HepG2 (cell line): ENCODE results near the gene TWNK. TPM values are rescaled to one million over a fixed set of nuclear protein-coding genes. Genes with fewer than 3 reads are reported as not detected.
A peak's percentile ranks its signal among the peaks of the same experiment; 100 is the strongest.

Experiments
- CEBPB ChIP-seq: IDR thresholded peaks from 2 replicates; pipeline ENCODE4 v1.6.1; 2011; ENCODE audit warnings: low read depth, low read length, improper control_type of control experiment, borderline replicate concordance
- DPF2 ChIP-seq: sonication (generic); formaldehyde crosslinking; IDR thresholded peaks from 2 replicates; pipeline ENCODE4 v1.4.0; 2020; ENCODE audit warnings: mild to moderate bottlenecking, low read depth, missing genetic modification reagents, borderline replicate concordance
- ELF1 ChIP-seq: sonication (generic); formaldehyde crosslinking; IDR thresholded peaks from 2 replicates; pipeline ENCODE4 v1.4.0; 2020; ENCODE audit warnings: missing genetic modification reagents
- ETV6 ChIP-seq: sonication (generic); formaldehyde crosslinking; conservative IDR thresholded peaks from 2 replicates; pipeline ENCODE4 v1.4.0; 2020; ENCODE audit warnings: missing genetic modification reagents
- GPN1 ChIP-seq: sonication (generic); formaldehyde crosslinking; IDR thresholded peaks from 2 replicates; pipeline ENCODE4 v1.5.1; 2020; ENCODE audit warnings: missing genetic modification reagents, borderline replicate concordance
- IKZF1 ChIP-seq: fragments of 450-650 bp; IDR thresholded peaks from 2 replicates; pipeline ENCODE4 v1.7.1; 2016
- NCOR1 ChIP-seq: fragments of 200-600 bp; sonication (generic); IDR thresholded peaks from 2 replicates; pipeline ENCODE4 v1.7.0; 2017; ENCODE audit warnings: antibody characterized with exemption, low read length, borderline replicate concordance
- POLR2A ChIP-seq, 2 experiments: IDR thresholded peaks; 2 replicates each; pipeline ENCODE4 v1.6.1; 2011; ENCODE audit warnings: low read depth in 2 of 2, low read length in 2 of 2, mild to moderate bottlenecking in 1 of 2, moderate library complexity in 1 of 2; ENCODE audit not compliant: insufficient read depth in 1 of 2
- SATB2 ChIP-seq: sonication (generic); formaldehyde crosslinking; IDR thresholded peaks from 2 replicates; pipeline ENCODE4 v1.5.0; 2020; ENCODE audit warnings: missing genetic modification reagents
- SMAD9 ChIP-seq: sonication (generic); formaldehyde crosslinking; IDR thresholded peaks from 2 replicates; pipeline ENCODE4 v1.5.1; 2020; ENCODE audit warnings: mild to moderate bottlenecking, missing genetic modification reagents
- SMC3 ChIP-seq: IDR thresholded peaks from 2 replicates; pipeline ENCODE4 v1.6.1; 2011; ENCODE audit warnings: low read length, improper control_type of control experiment
- SNAPC2 ChIP-seq: sonication (generic); formaldehyde crosslinking; IDR thresholded peaks from 2 replicates; pipeline ENCODE4 v1.8.1; 2022; ENCODE audit warnings: mild to moderate bottlenecking, missing genetic modification reagents
- SPEN ChIP-seq: sonication (generic); formaldehyde crosslinking; IDR thresholded peaks from 2 replicates; pipeline ENCODE4 v1.5.1; 2020; ENCODE audit warnings: low read depth, mild to moderate bottlenecking, missing genetic modification reagents
- TEAD3 ChIP-seq: optimal IDR thresholded peaks from 2 replicates; pipeline ENCODE3; 2016; ENCODE audit warnings: borderline replicate concordance
- ZBTB8A ChIP-seq: sonication (generic); formaldehyde crosslinking; IDR thresholded peaks from 2 replicates; pipeline ENCODE4 v1.4.0; 2020; ENCODE audit warnings: mild to moderate bottlenecking, low read depth, missing genetic modification reagents, borderline replicate concordance
- ZEB1 ChIP-seq: IDR thresholded peaks from 2 replicates; pipeline ENCODE4 v1.6.1; 2012; ENCODE audit warnings: mild to moderate bottlenecking, low read depth, inconsistent platforms; ENCODE audit not compliant: insufficient replicate concordance
- ZNF329 ChIP-seq: sonication (generic); formaldehyde crosslinking; IDR thresholded peaks from 2 replicates; pipeline ENCODE4 v1.9.0; 2021; ENCODE audit warnings: low read depth, mild to moderate bottlenecking, missing genetic modification reagents
- ZNF367 ChIP-seq: sonication (generic); formaldehyde crosslinking; IDR thresholded peaks from 2 replicates; pipeline ENCODE4 v1.4.0; 2020; ENCODE audit warnings: missing genetic modification reagents, borderline replicate concordance
- ZNF552 ChIP-seq: sonication (generic); formaldehyde crosslinking; IDR thresholded peaks from 2 replicates; pipeline ENCODE4 v1.9.0; 2022; ENCODE audit warnings: missing genetic modification reagents, mild to moderate bottlenecking, borderline replicate concordance
- ZNF83 ChIP-seq: sonication (generic); formaldehyde crosslinking; IDR thresholded peaks from 2 replicates; pipeline ENCODE4 v1.4.0; 2020; ENCODE audit warnings: missing genetic modification reagents, mild to moderate bottlenecking, borderline replicate concordance
- ZNF883 ChIP-seq: sonication (generic); formaldehyde crosslinking; IDR thresholded peaks from 2 replicates; pipeline ENCODE4 v1.5.1; 2020; ENCODE audit warnings: mild to moderate bottlenecking, missing genetic modification reagents; ENCODE audit errors: not compliant biosample characterization
- polyA plus RNA-seq, 8 experiments: library from polyadenylated mRNA; depleted of rRNA in 3 of 8; stranded (reverse) in 7 of 8; unstranded in 1 of 8; fragments of >200 nt; fragmentation: Illumina TruSeq in 4 of 8; extraction: Trizol in 4 of 8; gene quantifications; 2 replicates each; pipeline versions ENCODE4 v1.2.1 to v1.2.3, GENCODE V29; 2011 to 2016; ENCODE audit warnings: low read depth in 4 of 8, missing spikeins in 1 of 8, mixed read lengths in 1 of 8; ENCODE audit not compliant: insufficient read depth in 1 of 8
- total RNA-seq, 5 experiments: library from RNA; depleted of rRNA; stranded (reverse); fragments of >200 nt; fragmentation: Illumina TruSeq; extraction: Trizol; gene quantifications; 2 replicates each; pipeline ENCODE4 v1.2.3, GENCODE V29; 2016; ENCODE audit warnings: low read depth in 1 of 5
- TF ChIP-seq, protein P1 (sequence below): sonication (generic); formaldehyde crosslinking; IDR thresholded peaks from 2 replicates; pipeline ENCODE4 v1.4.0; 2020; ENCODE audit warnings: mild to moderate bottlenecking, missing genetic modification reagents, borderline replicate concordance
- TF ChIP-seq, protein P2 (sequence below): sonication (generic); formaldehyde crosslinking; IDR thresholded peaks from 2 replicates; pipeline ENCODE4 v1.4.0; 2020; ENCODE audit warnings: low read depth, mild to moderate bottlenecking, missing genetic modification reagents
- TF ChIP-seq, protein P3 (sequence below): sonication (generic); formaldehyde crosslinking; conservative IDR thresholded peaks from 2 replicates; pipeline ENCODE4 v1.8.1; 2023; ENCODE audit warnings: missing genetic modification reagents
- TF ChIP-seq, protein P4 (sequence below): sonication (generic); formaldehyde crosslinking; IDR thresholded peaks from 2 replicates; pipeline ENCODE4 v1.9.0; 2021; ENCODE audit warnings: missing genetic modification reagents, borderline replicate concordance

Gene TWNK
- total and polyA plus RNA-seq, 2 of the 13 experiments (the other 11 are each of a cell fraction or from before 2014, with no cell fraction given): 10.7 to 16.5 TPM

DNA sequence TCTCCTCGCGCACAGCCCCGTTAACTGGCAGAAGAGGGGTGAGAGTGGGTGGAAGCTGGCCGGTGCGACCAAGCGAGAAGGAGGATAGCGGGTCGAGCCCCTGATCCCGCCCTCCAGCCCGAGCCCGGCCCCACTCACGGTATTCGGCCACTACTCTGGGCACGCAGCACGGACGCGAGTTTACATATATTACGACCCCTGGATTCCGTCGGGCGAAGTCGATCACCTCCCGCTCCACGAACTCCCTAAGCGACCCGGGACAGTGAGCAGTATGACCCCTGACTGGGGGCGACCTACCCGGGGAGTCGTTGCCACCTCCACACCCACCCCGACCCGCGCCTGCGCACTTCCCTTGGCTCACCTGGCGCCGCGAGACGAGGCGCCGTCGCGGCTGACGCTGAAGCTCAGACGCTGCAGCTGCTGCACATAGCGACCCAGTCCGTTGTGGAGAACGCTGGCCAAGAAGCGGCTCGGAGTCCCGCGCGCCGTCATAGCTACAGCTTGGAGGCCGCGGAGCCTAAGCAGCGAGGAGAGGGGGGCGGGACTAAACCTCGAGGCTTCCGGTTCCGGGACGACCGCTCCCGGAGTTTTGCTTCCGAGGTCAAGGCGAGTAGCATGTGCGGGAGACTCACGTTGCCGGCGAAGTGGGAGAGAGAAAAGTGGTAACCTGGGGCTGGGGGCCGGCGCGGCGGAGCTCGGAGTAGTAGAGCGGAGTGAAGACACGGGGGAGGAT lies at the start of gene TWNK, which contains the start of gene MRPL43 (continued):
- no peak for TF ChIP-seq CEBPB
- no peak for TF ChIP-seq IKZF1
- no peak for TF ChIP-seq ZNF552 (CRISPR knock-in tag)
- TF ChIP-seq TEAD3 (CRISPR knock-in tag): no peak
- TF ChIP-seq, protein P1, sequence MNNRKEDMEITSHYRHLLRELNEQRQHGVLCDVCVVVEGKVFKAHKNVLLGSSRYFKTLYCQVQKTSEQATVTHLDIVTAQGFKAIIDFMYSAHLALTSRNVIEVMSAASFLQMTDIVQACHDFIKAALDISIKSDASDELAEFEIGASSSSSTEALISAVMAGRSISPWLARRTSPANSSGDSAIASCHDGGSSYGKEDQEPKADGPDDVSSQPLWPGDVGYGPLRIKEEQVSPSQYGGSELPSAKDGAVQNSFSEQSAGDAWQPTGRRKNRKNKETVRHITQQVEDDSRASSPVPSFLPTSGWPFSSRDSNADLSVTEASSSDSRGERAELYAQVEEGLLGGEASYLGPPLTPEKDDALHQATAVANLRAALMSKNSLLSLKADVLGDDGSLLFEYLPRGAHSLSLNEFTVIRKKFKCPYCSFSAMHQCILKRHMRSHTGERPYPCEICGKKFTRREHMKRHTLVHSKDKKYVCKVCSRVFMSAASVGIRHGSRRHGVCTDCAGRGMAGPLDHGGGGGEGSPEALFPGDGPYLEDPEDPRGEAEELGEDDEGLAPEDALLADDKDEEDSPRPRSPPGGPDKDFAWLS: no peak
- no peak for TF ChIP-seq ZEB1
- TF ChIP-seq ZNF367: no peak
- TF ChIP-seq SMAD9 (CRISPR knock-in tag): 0 out of 2 replicates have a peak, but pooled peaks have one; percentile 89
- TF ChIP-seq ZNF83 (CRISPR knock-in tag): no peak
- TF ChIP-seq, protein P2, sequence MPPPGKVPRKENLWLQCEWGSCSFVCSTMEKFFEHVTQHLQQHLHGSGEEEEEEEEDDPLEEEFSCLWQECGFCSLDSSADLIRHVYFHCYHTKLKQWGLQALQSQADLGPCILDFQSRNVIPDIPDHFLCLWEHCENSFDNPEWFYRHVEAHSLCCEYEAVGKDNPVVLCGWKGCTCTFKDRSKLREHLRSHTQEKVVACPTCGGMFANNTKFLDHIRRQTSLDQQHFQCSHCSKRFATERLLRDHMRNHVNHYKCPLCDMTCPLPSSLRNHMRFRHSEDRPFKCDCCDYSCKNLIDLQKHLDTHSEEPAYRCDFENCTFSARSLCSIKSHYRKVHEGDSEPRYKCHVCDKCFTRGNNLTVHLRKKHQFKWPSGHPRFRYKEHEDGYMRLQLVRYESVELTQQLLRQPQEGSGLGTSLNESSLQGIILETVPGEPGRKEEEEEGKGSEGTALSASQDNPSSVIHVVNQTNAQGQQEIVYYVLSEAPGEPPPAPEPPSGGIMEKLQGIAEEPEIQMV (CRISPR knock-in tag): 0 out of 2 replicates have a peak, but pooled peaks have one; percentile 41
- TF ChIP-seq SPEN: peak; percentile 69
- TF ChIP-seq ZNF883: peak; percentile 74
- TF ChIP-seq GPN1 (CRISPR knock-in tag): peak; percentile 15; the same call in 1 of the 2 replicates
- TF ChIP-seq, protein P3, sequence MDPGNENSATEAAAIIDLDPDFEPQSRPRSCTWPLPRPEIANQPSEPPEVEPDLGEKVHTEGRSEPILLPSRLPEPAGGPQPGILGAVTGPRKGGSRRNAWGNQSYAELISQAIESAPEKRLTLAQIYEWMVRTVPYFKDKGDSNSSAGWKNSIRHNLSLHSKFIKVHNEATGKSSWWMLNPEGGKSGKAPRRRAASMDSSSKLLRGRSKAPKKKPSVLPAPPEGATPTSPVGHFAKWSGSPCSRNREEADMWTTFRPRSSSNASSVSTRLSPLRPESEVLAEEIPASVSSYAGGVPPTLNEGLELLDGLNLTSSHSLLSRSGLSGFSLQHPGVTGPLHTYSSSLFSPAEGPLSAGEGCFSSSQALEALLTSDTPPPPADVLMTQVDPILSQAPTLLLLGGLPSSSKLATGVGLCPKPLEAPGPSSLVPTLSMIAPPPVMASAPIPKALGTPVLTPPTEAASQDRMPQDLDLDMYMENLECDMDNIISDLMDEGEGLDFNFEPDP (CRISPR knock-in tag): no peak
- TF ChIP-seq SATB2: no peak
- TF ChIP-seq SMC3: no peak
- TF ChIP-seq NCOR1: no peak
- TF ChIP-seq ETV6 (CRISPR knock-in tag): no peak; the same call in none of the 2 replicates
- TF ChIP-seq, protein P4, sequence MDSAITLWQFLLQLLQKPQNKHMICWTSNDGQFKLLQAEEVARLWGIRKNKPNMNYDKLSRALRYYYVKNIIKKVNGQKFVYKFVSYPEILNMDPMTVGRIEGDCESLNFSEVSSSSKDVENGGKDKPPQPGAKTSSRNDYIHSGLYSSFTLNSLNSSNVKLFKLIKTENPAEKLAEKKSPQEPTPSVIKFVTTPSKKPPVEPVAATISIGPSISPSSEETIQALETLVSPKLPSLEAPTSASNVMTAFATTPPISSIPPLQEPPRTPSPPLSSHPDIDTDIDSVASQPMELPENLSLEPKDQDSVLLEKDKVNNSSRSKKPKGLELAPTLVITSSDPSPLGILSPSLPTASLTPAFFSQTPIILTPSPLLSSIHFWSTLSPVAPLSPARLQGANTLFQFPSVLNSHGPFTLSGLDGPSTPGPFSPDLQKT (CRISPR knock-in tag): no peak
- peak; percentile 72; the same call in 1 of the 2 replicates for TF ChIP-seq ELF1 (CRISPR knock-in tag)
- peak; percentile 85 for TF ChIP-seq SNAPC2 (CRISPR knock-in tag)
- TF ChIP-seq ZBTB8A (CRISPR knock-in tag): no peak
- 0 out of 2 replicates have a peak, but pooled peaks have one; percentile 30 for TF ChIP-seq ZNF329 (CRISPR knock-in tag)
- no peak for TF ChIP-seq DPF2
- peak; percentile 55 to 67; a peak in 3 of 4 replicates for TF ChIP-seq POLR2A (IDR thresholded peaks at IDR 0.05; ENCODE audit: insufficient read depth in 1 of 2, low read depth in 2 of 2, low read length in 2 of 2)
